ENCODE results near the gene FKBP1A. TPM values are rescaled to one million over a fixed set of nuclear protein-coding genes. Genes with fewer than 3 reads are reported as not detected.

The FKBP1A gene
- total RNA-seq, 2 donors from 2014 or later = 69.9 to 184 TPM

GRCh38 chr20:1378735-1379125, 14.1 kb downstream of the FKBP1A start:
- TF ChIP-seq CTCF (IDR thresholded peaks at IDR 0.05) = no peak
- no peak overlapping the region for H3K4me3 ChIP-seq
- no peaks in the 10 kb centered on the region for H3K9me3 ChIP-seq
- H3K27me3 ChIP-seq (replicated peaks; ENCODE audit: insufficient read depth) = no peaks in the 10 kb centered on the region
- no peaks in the 10 kb centered on the region for H3K36me3 ChIP-seq
- DNase-seq (ENCODE audit: low spot score) = no peak
- ATAC-seq (ENCODE audit: insufficient number of reproducible peaks, low FRiP score, low read depth) = no peak
- H3K4me1 ChIP-seq (ENCODE audit: control insufficient read depth in 1 of 2, low read depth in 2 of 2) = peaks cover 52 to 72% of the 10 kb centered on the region in 2 donors
- H3K27ac ChIP-seq = no peak overlapping the region

- Histone ChIP-seq H3K4me1 (ENCODE audit: control insufficient read depth in 1 of 2, low read depth in 2 of 2) (peaks cover 54 to 72% of the 10 kb centered on the region in 2 donors), H3K27ac (no peak overlapping the region)
Measured at GRCh38 chr20:1377984-1378734, 14.7 kb downstream of the FKBP1A start.

GRCh38 chr20:1377341-1377871, 15.4 kb downstream of the FKBP1A start:
- Histone ChIP-seq H3K4me3 (no peak overlapping the region), H3K27me3 (replicated peaks; ENCODE audit: insufficient read depth) (no peaks in the 10 kb centered on the region), H3K4me1 (ENCODE audit: control insufficient read depth in 1 of 2, low read depth in 2 of 2) (peaks cover 46 to 65% of the 10 kb centered on the region in 2 donors), H3K27ac (no peak overlapping the region), H3K36me3 (no peaks in the 10 kb centered on the region), H3K9me3 (no peaks in the 10 kb centered on the region)
- no peak for TF ChIP-seq CTCF (IDR thresholded peaks at IDR 0.05)
- no peak for DNase-seq (ENCODE audit: low spot score)
- ATAC-seq (ENCODE audit: insufficient number of reproducible peaks, low FRiP score, low read depth) = no peak

More at GRCh38 chr20:1377984-1378734, 14.7 kb downstream of the FKBP1A start:
- no peak for DNase-seq (ENCODE audit: low spot score)
- ATAC-seq (ENCODE audit: insufficient number of reproducible peaks, low FRiP score, low read depth) = no peak
- H3K4me3 ChIP-seq = no peak overlapping the region
- no peaks in the 10 kb centered on the region for H3K27me3 ChIP-seq (replicated peaks; ENCODE audit: insufficient read depth)
- H3K36me3 ChIP-seq = no peaks in the 10 kb centered on the region
- no peaks in the 10 kb centered on the region for H3K9me3 ChIP-seq
- no peak for TF ChIP-seq CTCF (IDR thresholded peaks at IDR 0.05)

- Histone ChIP-seq H3K27me3 (replicated peaks; ENCODE audit: insufficient read depth) (no peaks in the 10 kb centered on the region), H3K4me3 (no peak overlapping the region), H3K4me1 (ENCODE audit: control insufficient read depth in 1 of 2, low read depth in 2 of 2) (peaks cover 39 to 57% of the 10 kb centered on the region in 2 donors), H3K36me3 (no peaks in the 10 kb centered on the region), H3K27ac (no peak overlapping the region), H3K9me3 (no peaks in the 10 kb centered on the region)
- no peak for DNase-seq (ENCODE audit: low spot score)
- no peak for ATAC-seq (ENCODE audit: insufficient number of reproducible peaks, low FRiP score, low read depth)
- no peak for TF ChIP-seq CTCF (IDR thresholded peaks at IDR 0.05)
Measured at GRCh38 chr20:1376408-1377270, 16.2 kb downstream of the FKBP1A start.

GRCh38 chr20:1376007-1376406, 16.8 kb downstream of the FKBP1A start:
- no peak for DNase-seq (ENCODE audit: low spot score)
- ATAC-seq (ENCODE audit: insufficient number of reproducible peaks, low FRiP score, low read depth) = no peak
- Histone ChIP-seq H3K4me1 (ENCODE audit: control insufficient read depth in 1 of 2, low read depth in 2 of 2) (peaks cover 36 to 56% of the 10 kb centered on the region in 2 donors), H3K27me3 (replicated peaks; ENCODE audit: insufficient read depth) (no peaks in the 10 kb centered on the region), H3K4me3 (no peak overlapping the region), H3K27ac (no peak overlapping the region), H3K36me3 (peaks cover under 1% of the 10 kb centered on the region), H3K9me3 (no peaks in the 10 kb centered on the region)
- TF ChIP-seq CTCF (IDR thresholded peaks at IDR 0.05) = no peak
